Measurements from ENCODE around the gene YWHAQ.
"Not testable (repeated sequence)": the region's sequence is repeated elsewhere in the genome, so short reads cannot be mapped to it uniquely, and the experiment has no call there.

Gene YWHAQ

DNA sequence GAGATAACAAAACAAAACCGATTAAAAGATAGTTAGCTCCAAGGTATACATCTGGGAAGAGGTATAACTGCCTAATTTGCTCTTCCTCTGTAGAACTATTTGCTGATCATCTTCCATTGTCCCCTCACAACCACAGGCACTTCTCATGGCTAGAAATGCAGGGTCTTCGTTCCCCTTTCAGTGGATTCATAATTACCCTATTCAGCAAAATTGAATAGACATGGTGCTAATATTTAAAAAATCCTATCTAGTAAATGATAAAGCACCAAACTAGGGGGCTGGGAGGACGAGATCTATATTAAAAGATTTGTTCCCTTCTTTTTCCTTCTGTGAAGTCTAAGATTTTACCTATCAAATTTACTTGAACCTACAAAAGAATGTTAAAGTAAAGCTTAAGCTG lies 44.3 kb downstream of the YWHAQ start:
- no peak for DNase-seq

DNA sequence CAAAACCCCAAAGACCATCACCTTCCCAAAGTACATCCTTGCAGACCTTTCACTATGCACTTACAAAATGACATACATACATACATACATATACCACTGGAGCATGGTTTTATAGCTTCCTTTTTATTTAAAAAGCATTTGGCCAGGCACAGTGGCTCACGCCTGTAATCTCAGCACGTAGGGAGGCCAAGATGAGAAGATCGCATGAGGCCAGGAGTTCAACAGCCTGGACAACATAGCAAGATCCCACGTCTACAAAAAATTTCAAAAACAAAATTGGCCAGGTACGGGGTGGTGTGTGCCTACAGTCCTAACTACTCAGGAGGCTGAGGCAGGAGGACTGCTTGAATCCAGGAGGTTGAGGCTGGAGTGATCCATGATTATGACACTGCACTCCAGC lies 45.3 kb downstream of the YWHAQ start:
- DNase-seq: no peak

DNA sequence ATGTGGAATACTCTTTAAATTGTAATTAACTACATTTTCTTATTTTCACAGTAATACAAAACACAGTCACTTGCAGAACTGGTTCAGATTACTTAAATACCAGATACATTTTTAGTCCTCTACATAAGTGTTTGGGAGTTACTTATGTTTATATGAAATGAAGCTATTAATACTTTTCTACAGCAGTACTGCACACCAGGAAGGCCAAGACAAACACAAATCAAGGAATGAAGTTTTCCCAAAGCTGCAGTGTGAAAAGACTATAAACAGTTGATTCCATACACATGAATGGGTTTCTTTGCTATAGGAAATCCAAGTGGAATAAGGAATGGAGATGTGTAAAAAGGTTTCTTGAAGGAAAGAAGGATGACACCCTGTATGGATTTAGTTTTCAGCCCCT lies 45.9 kb downstream of the YWHAQ start:
- not testable (repeated sequence) for DNase-seq

DNA sequence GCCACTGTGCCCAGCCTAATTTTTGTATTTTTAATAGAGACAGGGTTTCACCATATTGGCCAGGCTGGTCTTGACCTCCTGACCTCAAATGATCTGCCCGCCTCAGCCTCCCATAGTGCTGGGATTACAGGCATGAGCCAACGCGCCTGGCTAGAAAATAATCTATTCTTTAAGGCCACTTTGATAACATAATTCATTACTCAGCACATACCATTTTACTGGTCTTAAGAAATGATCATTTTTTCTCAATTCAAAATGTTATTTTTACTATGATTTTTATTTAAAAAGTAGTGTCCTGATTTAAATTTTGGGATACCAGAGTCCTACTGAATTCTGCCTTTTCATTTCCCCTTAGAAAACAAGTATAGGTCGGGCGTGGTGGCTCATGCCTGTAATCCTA lies 48.2 kb downstream of the YWHAQ start:
- DNase-seq: no peak

DNA sequence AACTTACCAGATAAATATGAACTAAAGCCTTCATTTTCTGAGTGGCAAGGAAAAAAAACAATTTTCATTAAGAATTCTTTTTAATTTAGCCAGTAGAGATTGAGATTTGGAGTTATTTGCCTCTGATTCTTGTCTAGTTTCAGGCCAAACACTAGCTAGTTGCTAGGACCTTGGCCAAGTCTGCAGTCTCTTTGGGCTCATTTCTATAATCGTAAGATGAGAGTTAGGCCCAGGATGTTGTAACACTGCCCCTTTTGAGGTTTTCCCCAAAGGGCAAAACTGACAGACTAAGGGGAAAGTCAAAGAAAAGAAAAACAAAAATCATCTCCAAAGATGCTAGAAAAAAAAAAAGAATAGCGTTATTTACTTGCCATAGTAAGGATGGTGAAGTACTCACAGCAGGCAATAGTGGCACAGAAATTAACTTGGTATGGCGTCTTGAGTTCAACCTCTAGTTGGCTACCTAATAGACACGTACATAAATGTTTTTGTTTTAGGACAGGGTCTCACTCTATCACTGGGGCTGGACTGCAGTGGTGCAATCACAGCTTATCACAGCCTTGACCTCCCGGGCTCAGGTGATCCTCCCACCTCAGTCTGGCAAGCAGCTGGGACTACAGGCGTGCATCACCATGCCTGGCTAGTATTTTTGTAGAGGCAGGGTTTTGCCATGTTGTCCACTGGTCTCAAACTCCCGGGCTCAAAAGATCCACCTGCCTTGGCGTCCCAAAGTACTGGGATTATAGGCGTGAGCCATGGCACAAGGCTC lies 52.1 kb downstream of the YWHAQ start:
- DNase-seq: no peak

DNA sequence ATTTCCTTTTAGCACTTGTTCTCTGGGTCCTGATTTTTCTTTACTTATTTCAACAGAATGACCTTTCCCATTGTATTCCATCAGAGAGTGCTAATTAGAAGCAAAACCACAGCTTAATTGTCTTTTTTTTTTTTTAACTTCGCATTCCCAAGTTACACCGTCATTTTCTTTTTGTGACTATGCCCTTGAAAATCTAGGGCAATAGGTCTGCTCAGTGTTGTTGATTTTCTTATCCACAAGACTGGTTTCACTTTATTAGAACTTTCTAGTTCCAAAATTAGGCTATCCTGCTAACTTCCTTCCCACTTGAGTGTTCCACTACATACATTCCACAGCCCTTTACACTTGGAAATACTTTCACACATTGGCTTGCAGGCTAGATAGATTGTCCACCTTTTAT lies 56.5 kb downstream of the YWHAQ start:
- DNase-seq: no peak

DNA sequence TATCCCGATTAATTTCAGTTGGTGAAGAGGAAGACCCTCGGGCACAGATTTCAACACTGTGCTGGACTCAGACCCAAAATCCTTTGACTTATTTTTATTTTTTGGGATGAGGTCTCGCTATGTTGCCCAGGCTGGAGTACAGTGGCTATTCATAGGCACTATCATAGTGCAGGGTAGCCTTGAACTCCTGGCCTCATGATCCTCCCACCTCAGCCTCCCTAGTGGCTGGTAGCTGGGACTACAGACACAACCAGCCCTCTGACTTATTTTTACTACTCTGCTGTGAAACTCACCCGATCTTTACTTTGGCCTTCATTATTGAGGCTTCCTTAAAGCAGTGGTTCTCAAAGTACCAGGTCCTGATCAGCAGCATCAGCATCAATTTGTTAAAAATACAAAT lies 57.0 kb downstream of the YWHAQ start:
- no peak for DNase-seq

DNA sequence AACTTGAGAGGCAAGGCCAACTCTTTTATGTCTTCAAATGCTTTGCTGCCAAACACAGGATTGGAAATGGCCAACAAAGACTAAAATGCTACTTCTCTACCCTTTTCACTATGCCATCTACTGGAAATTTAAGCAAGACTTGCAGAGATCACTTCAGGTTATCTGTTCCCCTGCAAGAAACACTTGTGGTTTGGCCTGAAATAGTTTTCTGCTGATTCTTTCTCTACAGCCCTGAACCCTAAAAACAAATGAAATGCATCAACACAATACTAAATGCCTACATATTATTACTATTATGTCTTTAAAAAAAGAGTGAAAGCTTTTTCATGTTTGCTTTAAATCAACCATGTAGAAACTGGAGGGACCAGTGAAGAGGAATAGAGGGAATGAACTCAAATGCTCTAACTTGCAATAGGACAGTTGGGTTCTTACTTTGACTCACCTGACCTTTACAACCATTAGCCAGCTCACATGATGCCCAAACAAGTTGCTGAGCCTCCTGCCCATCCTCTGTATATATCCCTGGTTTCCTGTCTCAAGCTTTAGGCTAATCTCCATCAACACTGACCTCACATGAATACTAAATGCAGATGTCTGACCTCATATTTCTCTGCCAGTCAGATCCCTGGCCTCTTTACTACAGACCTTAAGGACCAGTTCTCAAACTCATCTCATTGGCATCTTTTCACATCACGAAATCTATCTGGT lies 57.6 kb downstream of the YWHAQ start:
- DNase-seq: no peak

DNA sequence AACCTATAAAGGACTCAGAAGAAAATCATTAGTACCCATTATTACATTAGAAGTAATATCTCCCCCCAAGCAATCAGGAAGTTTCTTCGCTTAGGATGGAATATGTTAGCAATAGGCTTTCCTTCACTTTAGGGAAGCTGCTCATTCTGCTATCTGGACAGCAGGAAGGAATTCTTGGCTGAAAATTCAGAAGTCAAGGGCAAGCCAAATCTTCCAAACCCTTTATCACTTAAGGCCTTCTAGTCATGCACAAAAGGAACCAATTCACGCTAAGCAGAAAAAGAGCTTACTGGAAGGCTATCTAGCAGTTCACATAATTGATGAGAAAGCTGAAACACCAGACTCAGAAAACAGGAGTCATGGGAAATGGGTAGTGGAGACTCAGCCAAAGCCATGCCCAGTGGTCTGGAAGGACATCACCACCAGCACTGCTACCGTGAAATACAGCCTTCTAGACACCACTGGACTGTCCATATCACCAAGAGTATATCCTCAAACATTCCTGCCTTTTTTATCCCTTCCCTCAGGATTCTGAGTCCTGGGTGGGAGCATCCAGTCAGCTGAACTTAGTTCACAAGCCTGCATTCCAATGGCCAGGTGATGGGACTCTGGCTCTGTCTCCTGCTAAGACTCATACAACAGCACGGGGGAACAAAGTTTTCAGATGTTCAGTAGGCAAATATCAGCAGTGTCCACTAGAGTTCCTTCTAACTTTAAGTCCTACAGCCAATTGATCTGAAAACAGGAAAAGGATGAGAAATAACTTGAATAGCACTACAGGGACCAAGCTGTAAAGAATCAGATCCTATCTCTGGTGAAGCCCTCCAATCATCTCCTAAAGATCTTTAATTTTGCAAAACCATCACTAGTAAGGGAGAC lies 60.4 kb downstream of the YWHAQ start:
- no peak for DNase-seq

DNA sequence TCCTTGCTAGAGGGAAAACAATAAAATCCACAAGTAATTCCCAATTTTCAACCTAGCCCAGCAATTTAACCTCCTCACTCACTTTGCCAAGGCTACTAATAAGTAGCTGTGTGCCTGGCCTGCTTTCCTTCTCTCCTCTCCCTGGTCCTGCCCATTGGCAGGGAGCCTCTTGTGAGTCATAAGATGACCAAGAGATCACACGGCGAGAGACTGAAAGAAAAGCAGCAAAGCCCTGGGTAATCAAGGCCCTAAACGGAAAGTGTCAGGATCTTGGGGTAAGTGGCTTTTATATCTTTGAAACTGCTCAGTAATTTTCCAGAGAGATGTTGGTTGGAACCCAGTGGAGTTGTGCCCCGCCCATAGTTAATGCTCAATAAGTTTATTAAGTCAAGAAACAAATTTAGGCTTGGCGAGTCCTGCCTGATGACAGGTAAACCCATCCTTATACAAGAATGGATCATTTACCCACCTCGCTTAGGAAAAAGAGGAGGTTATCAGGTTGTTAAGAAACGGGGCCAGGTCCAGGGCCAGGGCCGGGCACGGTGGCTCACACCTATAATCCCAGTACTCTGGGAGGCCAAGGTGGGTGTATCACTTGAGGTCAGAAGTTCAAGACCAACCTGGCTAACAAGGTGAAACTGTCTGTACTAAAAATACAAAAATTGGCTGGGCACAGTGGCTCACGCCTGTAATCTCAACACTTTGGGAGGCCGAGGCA lies 65.2 kb downstream of the YWHAQ start:
- DNase-seq: no peak

DNA sequence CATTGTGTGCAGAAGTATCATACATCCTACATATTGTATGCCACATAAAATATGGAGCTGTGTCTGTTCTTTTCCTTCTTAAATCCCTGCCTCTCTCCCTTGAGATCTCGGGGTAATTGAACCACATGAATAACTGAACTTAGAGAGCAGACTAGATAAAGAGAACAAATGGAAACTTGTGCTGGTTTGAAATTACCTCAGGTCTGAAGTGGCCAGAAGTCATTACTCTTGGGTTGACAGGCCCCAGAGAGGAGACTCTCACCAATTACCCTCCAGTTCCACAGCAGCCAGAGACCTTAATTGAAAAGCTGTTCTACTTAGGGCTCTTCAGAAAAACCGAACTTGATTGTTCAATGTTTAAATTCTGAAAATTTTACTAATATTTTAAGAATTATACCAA lies 70.2 kb downstream of the YWHAQ start:
- peak; percentile 45 for DNase-seq

DNA sequence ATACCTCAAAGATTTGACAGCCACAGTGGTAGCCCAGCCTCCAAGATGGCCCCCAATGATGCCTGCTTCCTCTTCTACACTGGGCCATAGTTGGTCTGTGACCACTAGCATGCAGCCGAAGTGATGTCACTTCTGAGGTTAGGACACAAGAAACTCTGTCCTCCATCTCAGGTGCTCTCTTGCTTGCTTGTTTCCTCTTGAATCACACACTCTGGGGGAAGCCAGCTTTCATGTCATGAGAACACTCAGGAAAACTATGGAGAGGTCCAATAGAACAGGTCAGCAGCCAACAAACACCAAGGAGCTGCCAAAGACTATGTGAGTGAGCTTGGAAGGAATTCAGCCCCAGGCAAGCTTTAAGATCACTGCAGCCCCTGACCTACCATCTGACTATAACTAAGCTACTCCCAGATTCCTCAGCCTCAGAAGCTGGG lies 71.8 kb downstream of the YWHAQ start:
- no peak for DNase-seq

DNA sequence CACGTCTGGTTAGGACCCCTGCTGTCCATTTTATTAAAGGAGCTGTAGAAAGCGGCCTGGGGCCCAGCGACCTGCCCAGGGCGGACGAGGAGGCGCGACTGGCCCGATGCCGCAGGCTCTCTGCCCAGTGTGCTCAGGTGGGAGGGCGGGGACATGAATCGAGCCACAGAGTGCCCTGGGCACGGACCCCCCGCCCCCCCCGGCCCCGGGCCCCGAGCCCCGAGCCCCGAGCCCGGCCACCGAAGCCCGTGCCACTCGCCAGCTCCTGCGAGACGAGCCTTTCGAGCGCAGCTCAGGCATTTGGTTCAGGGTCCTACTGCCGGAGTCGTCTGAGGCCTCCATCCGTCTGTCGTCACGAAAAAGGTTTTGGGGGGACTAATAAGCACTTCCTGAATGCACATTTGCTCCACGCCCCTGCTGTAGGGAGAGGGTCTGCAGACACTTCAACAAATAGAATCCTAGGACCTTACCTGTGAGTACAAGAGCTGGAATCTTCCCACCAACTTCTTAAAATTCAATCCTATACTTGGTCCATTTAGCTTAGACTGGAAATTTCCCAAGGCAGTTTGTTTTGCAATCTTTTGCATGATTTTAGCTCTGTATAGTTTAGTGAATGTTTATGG lies 74.6 kb downstream of the YWHAQ start:
- DNase-seq: peak; percentile 33

DNA sequence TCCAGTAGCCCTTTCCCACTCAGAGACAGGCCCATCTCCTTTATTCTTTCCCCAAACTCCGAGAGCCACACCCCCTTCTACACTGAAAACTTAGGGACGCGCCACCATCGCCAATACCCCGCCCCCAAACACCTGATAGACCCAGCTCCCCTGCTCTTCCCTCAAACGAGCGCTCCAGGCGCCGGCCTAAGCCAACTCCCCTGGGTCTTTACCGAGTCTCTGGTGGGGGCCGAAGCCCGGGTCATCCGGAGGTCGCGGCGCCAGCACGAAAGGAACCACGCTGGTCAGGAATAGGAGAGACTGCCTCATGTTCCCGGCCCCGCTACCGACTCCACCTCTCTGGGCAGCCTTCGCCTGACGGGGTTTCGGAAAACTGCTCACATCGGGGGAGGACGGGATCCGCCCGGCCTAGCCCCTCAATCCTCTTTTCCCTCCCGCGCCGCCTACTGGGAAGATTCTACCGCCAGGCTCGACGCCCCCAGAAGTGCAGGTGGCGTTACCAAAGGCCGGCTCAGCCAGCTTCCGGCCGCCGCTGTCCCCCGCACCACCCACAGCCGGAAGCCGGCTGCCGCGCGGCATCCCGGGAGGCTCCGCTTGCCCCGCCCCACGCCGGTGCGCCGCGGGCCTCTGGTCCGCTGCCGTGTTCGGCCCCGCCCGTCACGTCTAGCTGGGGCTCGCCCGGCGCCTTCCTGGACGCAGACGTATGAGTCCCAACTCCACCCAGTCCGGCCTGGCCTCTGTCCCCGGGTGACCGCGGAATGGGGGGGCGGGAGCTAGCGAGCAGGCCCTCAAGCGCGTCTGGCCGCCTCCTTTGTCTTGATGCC lies 75.3 kb downstream of the YWHAQ start, which contains the start of gene ADAM17:
Gene ADAM17 (minus strand): TSS at position 534 of the 824 bp plus-strand sequence. CDS start 225 bp downstream, at position 309.
- peak; percentile 89 for DNase-seq

DNA sequence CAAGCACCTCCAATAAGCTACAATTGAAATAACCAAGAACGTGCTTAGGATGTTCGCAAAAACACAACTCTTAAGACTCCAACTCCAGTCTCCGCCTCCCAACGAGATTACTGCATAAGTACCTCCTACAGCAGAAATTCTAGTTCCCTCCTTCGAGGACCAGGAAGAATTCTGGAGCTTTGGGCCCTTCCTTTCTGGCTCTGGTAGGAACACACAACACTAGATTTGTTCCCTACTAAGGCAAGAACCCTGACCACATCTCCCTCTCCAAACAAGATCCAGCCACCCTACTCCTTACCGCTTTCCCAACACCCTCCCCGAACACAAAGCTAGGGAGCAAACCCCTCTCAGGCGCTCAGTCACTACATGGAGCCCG lies 75.9 kb downstream of the YWHAQ start:
- DNase-seq: peak; percentile 10

DNA sequence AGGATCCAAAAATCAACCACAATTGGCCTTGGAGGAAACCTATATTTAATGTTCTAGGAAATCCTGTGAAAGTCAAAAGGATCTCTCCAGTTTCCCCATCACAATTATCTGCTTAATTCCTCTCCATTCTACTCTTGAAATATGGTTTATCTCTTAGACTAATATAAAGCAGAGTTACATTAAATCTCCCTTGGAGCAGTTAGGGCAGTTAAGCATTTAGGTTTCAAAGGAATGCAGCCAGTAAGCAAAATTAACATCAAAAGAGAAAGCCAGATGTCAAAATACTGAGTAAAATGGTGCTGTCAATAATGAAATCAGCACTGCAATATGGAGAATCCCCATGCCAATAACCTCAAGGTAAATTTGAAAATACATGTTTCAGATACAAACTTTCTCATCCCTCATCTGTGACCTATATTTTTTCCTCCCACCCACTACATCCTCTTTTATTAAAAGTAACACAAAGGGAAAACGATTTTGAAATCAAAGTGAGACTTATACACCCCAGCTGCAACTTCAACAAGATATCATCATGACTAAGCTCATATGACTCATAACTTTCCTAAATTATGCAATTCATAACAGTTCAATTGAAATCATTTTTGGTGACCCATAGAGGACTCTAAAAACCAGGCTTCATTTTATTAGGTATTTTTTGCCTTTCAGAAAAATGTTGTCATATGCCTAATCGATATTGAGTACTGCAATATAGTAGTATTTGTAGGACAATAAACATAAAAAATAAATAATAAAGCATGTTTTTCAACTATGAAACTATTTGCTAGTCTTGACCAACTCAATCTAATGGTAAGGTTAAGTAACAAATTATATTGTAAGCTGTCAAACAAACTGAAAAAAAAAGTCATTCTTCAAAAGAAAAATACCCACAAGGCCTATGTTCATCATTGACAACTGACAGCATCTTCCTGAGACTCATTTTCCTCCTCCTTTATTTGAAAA lies 78.3 kb downstream of the YWHAQ start:
- no peak for DNase-seq

DNA sequence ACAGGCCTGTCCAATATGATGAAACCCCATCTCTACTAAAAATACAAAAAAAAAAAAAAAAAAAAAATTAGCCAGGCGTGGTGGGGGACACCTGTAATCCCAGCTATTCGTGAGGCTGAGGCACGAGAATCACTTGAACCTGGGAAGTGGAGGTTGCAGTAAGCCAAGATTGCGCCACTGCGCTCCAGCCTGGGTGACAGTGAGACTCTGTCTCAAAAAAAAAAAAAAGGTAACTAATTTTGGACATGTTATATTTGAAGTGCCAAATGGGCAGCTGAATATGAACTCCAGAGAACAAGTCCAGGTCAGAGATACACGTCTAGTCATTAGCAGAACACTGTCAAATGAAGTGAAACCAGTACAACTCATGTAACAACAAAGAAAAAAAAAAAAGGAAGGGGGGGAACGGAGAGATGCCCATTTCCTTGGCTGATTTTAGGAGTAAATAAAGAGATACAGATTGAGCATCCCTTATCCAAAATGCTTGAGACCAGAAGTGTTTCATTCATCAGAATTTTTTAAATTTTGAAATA lies 79.9 kb downstream of the YWHAQ start:
- not testable (repeated sequence) for DNase-seq

DNA sequence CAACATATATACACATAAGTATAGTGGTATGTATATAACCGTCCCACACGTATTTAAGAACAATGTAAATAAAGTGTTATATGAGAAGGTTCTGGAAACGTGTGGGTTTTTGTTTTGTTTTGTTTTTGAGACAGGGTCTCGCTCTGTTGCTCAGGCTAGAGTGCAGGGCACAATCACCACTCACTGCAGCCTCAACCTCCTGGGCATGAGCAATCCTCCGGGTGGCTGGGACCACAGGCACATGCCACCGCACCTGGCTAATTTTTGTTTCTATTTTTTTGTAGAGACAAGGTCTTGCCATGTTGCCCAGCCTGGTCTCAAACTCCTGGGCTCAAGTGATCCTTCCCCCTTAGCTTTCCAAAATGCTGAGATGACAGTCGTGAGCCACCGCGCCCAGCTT lies 81.4 kb downstream of the YWHAQ start:
- no peak for DNase-seq

DNA sequence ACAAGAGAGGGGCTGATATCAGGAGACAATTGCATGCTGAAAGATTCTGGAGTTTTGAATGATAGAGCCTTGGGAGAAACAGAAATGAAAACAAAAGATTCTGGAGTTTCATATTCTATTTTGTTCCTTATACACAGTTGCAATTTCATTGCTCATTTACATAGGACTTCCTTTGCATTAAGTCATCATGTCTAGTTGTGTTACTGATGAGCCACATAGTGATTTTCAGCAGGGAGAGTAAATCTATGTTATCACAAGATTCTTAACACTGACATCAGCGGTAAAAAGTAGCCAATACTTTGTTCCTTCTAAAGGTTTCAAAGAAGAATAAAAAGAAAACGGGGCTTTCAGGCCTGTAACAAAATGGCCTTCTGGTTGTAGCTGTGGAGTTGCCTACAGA lies 82.3 kb downstream of the YWHAQ start:
- DNase-seq: no peak

Data from NCI-H1436 (cell line).